HCT116 (cell line): ENCODE data around the gene IGFBP2.

ENCODE experiments used
- CEBPB ChIP-seq: IDR thresholded peaks from 2 replicates; pipeline ENCODE4 v1.6.1; 2012; ENCODE audit warnings: low read depth
- EGR1 ChIP-seq: IDR thresholded peaks from 2 replicates; pipeline ENCODE4 v1.6.1; 2012; ENCODE audit warnings: low read depth
- EZH2 ChIP-seq: fragments of 200-600 bp; sonication (generic); IDR thresholded peaks from 2 replicates; pipeline ENCODE4 v1.6.1; 2017; ENCODE audit warnings: antibody characterized with exemption, mixed run types
- EZH2phosphoT487 ChIP-seq: fragments of 200-600 bp; IDR thresholded peaks from 2 replicates; pipeline ENCODE4 v1.6.1; 2018; ENCODE audit warnings: antibody characterized with exemption, borderline replicate concordance
- JUND ChIP-seq: IDR thresholded peaks from 2 replicates; pipeline ENCODE4 v1.6.1; 2012
- POLR2A ChIP-seq: IDR thresholded peaks from 2 replicates; pipeline ENCODE4 v1.7.0; 2011; ENCODE audit warnings: borderline replicate concordance; ENCODE audit not compliant: insufficient read depth, insufficient read length; ENCODE audit errors: extremely low read depth
- SIN3A ChIP-seq: IDR thresholded peaks from 2 replicates; pipeline ENCODE4 v1.6.1; 2012; ENCODE audit warnings: low read depth
- TCF7L2 ChIP-seq: IDR thresholded peaks from 2 replicates; pipeline ENCODE4 v1.7.0; 2011; ENCODE audit warnings: borderline replicate concordance, inconsistent platforms; ENCODE audit not compliant: insufficient read depth, insufficient read length; ENCODE audit errors: extremely low read depth
- ZNF274 ChIP-seq: fragments of 200-500 bp; sonication (Bioruptor generic); IDR thresholded peaks from 2 replicates; pipeline ENCODE4 v1.6.1; 2014; ENCODE audit warnings: mild to moderate bottlenecking, low read depth, low read length, inconsistent platforms
- TF ChIP-seq, protein P1 (sequence below), 3 experiments: fragments of 200-600 bp in 1 of 3; sonication (generic) in 1 of 3; IDR thresholded peaks in 2 of 3; conservative IDR thresholded peaks in 1 of 3; 2 replicates each; pipeline ENCODE4 v1.5.1; 2012 to 2017; ENCODE audit warnings: low read depth in 2 of 3, low read length in 2 of 3, antibody characterized with exemption in 1 of 3, borderline replicate concordance in 1 of 3, control low read depth in 1 of 3, mild to moderate bottlenecking in 1 of 3, mixed read lengths in 1 of 3, mixed run types in 1 of 3, moderate library complexity in 1 of 3; ENCODE audit not compliant: insufficient read depth in 1 of 3
- TF ChIP-seq, protein P2 (sequence below): IDR thresholded peaks from 2 replicates; pipeline ENCODE4 v1.6.1; 2012
- TF ChIP-seq, protein P3 (sequence below): IDR thresholded peaks from 2 replicates; pipeline ENCODE4 v1.6.1; 2011; ENCODE audit warnings: mild to moderate bottlenecking, low read length, moderate library complexity; ENCODE audit not compliant: insufficient replicate concordance; ENCODE audit errors: extremely low read depth

DNA sequence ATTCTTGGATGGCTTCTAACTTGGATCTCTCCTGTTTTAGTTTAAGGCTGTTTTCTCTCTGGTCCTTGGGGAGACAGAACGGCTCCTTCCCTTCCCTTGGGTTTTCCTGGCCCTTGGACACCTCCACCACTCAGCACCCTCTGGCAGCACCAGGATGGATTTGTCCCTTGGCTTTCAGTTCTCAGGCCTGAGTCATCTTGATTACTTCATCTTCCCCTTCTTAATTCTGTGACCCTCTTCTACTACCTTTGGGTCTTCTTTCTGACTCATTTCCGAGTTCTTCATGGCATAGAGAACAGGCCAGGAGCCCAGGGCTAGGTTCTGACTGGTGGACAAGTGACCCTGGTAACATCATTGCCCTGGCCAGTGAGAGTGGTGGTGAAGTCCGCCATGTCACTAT, 14.9 kb downstream of the IGFBP2 start:
- TF ChIP-seq TCF7L2 = no peak
- TF ChIP-seq, protein P1, sequence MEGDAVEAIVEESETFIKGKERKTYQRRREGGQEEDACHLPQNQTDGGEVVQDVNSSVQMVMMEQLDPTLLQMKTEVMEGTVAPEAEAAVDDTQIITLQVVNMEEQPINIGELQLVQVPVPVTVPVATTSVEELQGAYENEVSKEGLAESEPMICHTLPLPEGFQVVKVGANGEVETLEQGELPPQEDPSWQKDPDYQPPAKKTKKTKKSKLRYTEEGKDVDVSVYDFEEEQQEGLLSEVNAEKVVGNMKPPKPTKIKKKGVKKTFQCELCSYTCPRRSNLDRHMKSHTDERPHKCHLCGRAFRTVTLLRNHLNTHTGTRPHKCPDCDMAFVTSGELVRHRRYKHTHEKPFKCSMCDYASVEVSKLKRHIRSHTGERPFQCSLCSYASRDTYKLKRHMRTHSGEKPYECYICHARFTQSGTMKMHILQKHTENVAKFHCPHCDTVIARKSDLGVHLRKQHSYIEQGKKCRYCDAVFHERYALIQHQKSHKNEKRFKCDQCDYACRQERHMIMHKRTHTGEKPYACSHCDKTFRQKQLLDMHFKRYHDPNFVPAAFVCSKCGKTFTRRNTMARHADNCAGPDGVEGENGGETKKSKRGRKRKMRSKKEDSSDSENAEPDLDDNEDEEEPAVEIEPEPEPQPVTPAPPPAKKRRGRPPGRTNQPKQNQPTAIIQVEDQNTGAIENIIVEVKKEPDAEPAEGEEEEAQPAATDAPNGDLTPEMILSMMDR (IDR thresholded peaks at IDR 0.05 in 2 of 3, conservative IDR thresholded peaks at IDR 0.05 in 1 of 3; ENCODE audit: borderline replicate concordance in 1 of 3, insufficient read depth in 1 of 3, low read depth in 2 of 3, low read length in 2 of 3) = no peak
- TF ChIP-seq, protein P2, sequence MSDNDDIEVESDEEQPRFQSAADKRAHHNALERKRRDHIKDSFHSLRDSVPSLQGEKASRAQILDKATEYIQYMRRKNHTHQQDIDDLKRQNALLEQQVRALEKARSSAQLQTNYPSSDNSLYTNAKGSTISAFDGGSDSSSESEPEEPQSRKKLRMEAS = no peak
- TF ChIP-seq EZH2 = no peak
- no peak for TF ChIP-seq EGR1
- TF ChIP-seq ZNF274 = no peak
- TF ChIP-seq POLR2A = no peak
- no peak for TF ChIP-seq SIN3A
- no peak for TF ChIP-seq CEBPB
- no peak for TF ChIP-seq JUND
- TF ChIP-seq, protein P3, sequence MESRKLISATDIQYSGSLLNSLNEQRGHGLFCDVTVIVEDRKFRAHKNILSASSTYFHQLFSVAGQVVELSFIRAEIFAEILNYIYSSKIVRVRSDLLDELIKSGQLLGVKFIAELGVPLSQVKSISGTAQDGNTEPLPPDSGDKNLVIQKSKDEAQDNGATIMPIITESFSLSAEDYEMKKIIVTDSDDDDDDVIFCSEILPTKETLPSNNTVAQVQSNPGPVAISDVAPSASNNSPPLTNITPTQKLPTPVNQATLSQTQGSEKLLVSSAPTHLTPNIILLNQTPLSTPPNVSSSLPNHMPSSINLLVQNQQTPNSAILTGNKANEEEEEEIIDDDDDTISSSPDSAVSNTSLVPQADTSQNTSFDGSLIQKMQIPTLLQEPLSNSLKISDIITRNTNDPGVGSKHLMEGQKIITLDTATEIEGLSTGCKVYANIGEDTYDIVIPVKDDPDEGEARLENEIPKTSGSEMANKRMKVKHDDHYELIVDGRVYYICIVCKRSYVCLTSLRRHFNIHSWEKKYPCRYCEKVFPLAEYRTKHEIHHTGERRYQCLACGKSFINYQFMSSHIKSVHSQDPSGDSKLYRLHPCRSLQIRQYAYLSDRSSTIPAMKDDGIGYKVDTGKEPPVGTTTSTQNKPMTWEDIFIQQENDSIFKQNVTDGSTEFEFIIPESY = no peak
- no peak for TF ChIP-seq EZH2phosphoT487
